Measurements from ENCODE around the gene SPOPL.

The SPOPL gene

GRCh38 chr2:138609446-138609845 lies 107.9 kb downstream of the SPOPL start:
- no peak for DNase-seq

- no peak for DNase-seq
Observed at GRCh38 chr2:138610201-138610953, 108.8 kb downstream of the SPOPL start.

- no peak for DNase-seq
Observed at GRCh38 chr2:138615257-138615656, 113.7 kb downstream of the SPOPL start.

GRCh38 chr2:138617026-138617425 lies 115.5 kb downstream of the SPOPL start:
- no peak for DNase-seq

GRCh38 chr2:138618971-138619370 lies 117.4 kb downstream of the SPOPL start:
- DNase-seq: no peak

GRCh38 chr2:138620431-138620830 lies 118.9 kb downstream of the SPOPL start:
- DNase-seq: no peak

- DNase-seq: no peak
Observed at GRCh38 chr2:138621139-138621538, 119.6 kb downstream of the SPOPL start.

GRCh38 chr2:138622613-138623012 lies 121.0 kb downstream of the SPOPL start:
- DNase-seq: no peak

Measured in NCI-H187 (cell line).